OCI-LY7 (cell line): Measurements from ENCODE around the gene LRRC74B.

Experiments used
- CTCF ChIP-seq: fragments of 200-600 bp; sonication (generic); conservative IDR thresholded peaks from 2 replicates; pipeline ENCODE4 v1.5.1; 2014; ENCODE audit warnings: mild to moderate bottlenecking, antibody characterized with exemption, low read length, moderate library complexity, mixed read lengths
- EZH2phosphoT487 ChIP-seq: fragments of 200-600 bp; sonication (generic); IDR thresholded peaks from 2 replicates; pipeline ENCODE4 v1.6.1; 2018; ENCODE audit warnings: low read depth, borderline replicate concordance, mild to moderate bottlenecking, mixed run types, antibody characterized with exemption, low read length, moderate library complexity, mixed read lengths

GRCh38 chr22:21031545-21032036, 14.2 kb upstream of the LRRC74B start:
- no peak for TF ChIP-seq CTCF
- TF ChIP-seq EZH2phosphoT487, result no peak
